HG03139 (cell line): ENCODE results near the gene PILRA.
"Not testable (repeated sequence)": the region's sequence is repeated elsewhere in the genome, so short reads cannot be mapped to it uniquely, and the experiment has no call there.

Experiments
- ATAC-seq: cut with Tn5 transposase; IDR thresholded peaks from one replicate; pipeline ENCODE4 v1.9.1; 2021; ENCODE audit not compliant: unreplicated experiment

The PILRA gene

GRCh38 chr7:100432621-100433275, 59.5 kb downstream of the PILRA start:
- ATAC-seq, result no peak

DNA sequence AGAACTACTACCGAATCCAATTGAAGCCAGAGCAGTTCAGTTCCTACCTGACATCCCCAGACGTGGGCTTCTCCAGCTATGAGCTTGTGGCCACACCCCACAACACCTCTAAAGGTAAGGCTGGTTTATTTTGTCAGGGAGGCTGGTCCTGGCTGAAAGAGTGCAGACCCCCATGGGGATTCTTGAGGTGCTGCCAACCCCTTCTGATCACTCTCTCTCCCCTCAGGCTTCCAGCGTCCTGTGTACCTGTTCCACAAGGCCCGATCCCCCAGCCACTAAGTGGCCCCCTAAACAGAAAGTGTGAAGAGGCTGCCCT, 59.9 kb downstream of the PILRA start:
- ATAC-seq, result no peak

DNA sequence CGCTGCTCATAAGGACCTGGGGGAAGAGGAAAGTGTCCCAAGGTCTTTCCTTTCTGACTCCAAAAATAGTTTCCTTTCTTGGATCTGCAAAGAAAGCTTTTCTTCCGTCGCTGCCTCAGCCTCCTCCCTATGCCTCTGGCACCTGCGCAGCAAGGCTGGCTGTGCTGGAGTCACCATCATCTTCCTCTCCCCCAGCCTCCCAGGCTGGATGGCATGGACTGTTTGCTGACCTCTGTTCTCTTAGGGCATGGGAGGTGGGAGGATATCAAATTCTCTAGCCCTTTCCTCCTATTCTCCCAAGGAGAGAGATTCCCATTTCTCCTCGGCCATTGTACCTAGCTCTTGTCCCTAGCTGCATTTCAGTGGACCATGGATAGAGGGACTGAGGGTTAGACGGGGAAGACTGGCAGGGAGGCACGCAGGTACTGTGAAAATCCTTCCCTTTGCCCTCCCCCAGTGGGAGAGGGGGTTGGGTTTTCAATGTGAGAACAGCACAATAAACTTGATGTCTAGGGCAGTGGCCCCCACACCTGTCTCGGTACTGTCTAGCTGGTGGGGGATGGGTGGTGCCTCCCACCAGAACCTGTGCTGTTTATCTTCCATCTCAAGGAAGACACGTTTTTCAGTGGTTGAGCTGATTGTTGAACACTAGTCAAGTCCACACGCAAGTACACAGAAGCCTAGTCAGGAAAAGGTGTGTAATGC, 60.5 kb downstream of the PILRA start:
- ATAC-seq, result no peak

- no peak for ATAC-seq
Measured at GRCh38 chr7:100434297-100435144, 61.2 kb downstream of the PILRA start.

GRCh38 chr7:100435401-100436304, 62.4 kb downstream of the PILRA start:
- ATAC-seq, result peak; percentile 18

DNA sequence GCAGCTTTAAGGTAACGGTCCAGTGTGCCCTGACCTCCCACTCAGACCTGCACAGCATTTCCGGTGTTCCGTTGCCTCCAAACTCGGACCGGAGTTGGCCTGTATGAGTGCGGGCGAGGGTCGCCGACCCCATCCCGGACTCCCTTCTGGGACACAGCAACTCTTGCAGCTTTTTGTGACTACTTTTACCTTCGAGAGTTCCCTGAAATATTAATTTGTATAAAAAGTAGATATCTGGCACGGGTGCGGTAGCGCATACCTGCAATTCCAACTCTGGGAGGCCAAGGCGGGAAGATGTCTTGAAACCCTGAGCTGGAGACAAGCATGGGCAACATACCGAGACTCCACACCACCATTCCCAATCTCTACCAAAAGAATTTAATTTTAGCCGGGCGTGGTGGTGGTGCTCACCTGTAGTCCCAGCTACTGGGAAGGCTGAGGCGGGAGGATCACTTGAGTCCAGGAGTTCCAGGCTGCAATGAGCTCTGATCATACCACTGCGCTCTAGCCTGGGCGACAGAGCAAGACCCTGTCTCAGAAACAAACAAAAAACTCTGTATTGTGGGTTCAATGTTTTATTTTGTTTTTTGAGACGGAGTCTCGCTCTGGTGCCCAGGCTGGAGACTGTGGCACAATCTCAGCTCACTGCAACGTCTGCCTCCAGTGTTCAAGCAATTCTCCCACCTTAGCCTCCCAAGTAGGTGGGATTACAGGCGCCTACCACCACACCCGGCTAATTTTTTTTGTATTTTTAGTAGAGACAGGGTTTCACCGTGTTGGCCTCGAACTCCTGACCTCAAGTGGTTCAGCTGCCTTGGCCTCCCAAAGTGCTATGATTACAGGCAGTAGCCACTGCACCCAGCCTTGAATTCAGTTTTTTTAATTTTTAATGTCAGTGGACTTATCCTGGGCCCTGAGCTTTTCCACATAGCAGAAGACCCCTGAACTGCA, 64.1 kb downstream of the PILRA start:
- ATAC-seq, result no peak

GRCh38 chr7:100438172-100438571, 64.9 kb downstream of the PILRA start:
- no peak for ATAC-seq

DNA sequence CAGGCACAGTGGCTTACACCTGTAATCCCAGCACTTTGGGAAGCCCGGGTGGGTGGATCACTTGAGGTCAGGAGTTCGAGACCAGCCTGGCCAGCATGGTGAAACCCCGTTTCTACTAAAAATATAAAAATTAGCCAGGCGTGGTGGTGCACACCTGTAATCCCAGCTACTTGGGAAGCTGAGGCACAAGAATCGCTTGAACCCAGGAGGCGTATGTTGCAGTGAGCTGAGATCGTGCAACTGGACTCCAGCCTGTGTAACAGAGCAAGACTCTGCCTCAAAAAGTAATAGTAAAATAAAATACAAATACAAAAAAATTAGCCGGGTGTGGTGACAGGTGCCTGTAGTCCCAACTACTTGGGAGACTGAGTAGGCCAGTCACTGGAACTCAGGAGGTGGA, 65.4 kb downstream of the PILRA start:
- not testable (repeated sequence) for ATAC-seq

DNA sequence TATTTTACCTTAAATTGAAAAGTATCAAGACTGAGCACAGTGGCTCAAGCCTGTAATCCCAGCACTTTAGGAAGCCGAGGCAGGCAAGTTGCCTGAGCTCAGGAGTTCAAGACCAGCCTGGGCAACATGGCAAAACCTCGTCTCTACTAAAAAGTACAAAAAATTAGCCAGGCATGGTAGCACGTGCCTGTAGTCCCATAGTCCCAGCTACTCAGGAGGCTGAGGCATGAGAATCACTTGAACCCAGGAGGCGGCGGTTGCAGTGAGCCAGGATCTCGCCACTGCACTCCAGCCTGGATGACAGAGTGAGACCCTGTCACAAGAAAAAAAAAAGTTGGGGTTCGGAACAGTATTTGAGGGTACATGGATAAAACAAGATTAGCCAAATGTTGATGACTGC, 66.0 kb downstream of the PILRA start:
- not testable (repeated sequence) for ATAC-seq

GRCh38 chr7:100441641-100442535, 68.6 kb downstream of the PILRA start:
- no peak for ATAC-seq

- ATAC-seq, result no peak
Measured at GRCh38 chr7:100443096-100443840, 70.0 kb downstream of the PILRA start.

- ATAC-seq, result no peak
Measured at GRCh38 chr7:100444311-100445278, 71.3 kb downstream of the PILRA start.

DNA sequence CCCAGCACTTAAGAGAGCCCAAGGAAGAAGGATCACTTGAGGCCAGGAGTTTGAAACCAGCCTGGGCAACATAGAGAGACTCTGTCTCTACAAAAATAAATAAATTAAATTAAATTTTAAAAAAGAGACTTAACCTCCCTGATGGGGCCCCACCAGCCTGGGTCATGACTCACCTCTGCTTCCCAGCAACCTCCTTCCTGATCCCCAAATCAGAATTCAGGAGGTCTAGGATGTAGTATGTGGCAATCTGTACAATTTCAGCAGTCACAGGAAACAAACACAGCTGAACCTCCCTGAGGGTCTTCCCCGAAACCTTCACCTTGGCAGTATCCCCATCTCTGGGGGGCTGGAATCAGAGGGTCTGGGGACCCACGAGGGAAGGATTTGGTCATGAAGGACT, 72.8 kb downstream of the PILRA start:
- ATAC-seq, result no peak

DNA sequence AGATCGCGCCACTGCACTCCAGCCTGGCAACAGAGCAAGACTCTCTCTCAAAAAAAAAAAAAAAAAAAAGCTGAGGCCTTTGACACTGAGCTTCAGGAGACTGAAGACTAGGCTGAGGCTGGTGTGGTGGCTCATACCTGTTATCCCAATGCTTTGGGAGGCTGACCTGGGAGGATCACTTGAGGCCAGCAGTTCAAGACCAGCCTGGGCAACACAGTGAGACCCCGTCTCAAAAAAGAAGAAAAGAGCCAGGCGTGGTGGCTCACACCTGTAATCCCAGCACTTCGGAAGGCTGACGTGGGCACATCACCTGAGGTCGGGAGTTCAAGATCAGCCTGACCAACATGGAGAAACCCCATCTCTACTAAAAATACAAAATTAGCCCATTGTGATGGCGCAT, 74.1 kb downstream of the PILRA start:
- ATAC-seq, result not testable (repeated sequence)

DNA sequence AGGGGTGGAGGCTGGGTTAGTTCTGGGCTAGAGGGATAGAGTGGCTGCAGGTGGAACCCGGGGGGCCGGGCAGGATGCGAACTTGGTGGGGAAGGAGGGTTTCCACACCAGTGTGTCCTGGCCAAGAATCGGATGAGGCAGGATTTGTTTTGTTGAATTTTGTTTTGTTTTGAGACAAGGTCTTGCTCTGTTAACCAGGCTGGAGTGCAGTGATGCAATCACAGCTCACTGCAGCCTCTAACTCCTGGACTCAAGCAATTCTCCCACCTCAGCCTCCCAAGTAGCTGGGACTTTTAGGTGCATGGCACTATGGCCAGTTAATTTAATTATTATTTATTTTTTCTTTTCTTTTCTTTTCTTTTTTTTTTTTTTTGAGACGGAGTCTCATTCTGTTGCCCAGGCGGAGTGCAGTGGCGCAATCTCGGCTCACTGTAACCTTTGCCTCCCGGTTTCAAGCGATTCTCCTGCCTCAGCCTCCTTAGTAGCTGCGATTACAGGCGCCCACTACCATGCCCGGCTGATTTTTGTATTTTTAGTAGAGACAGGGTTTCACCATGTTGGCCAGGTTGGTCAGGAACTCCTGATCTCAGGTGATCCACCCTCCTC, 76.0 kb downstream of the PILRA start:
- no peak for ATAC-seq
